Panc1 (cell line): Measurements from ENCODE around the gene POU4F1.

Source experiments
- CTCF ChIP-seq: fragments of 450-650 bp; IDR thresholded peaks from 2 replicates; pipeline ENCODE4 v1.5.1; 2017; ENCODE audit warnings: mild to moderate bottlenecking
- POLR2AphosphoS5 ChIP-seq: IDR thresholded peaks from 2 replicates; pipeline ENCODE4 v1.6.1; 2012; ENCODE audit warnings: mild to moderate bottlenecking, low read depth, low read length, moderate library complexity
- REST ChIP-seq, 2 experiments: IDR thresholded peaks; 2 replicates each; pipeline ENCODE4 v1.6.1; 2011 to 2012; ENCODE audit warnings: low read depth in 2 of 2, control low read depth in 1 of 2, low read length in 1 of 2, mild to moderate bottlenecking in 1 of 2, moderate library complexity in 1 of 2; ENCODE audit not compliant: insufficient read depth in 1 of 2
- SIN3A ChIP-seq: IDR thresholded peaks from 2 replicates; pipeline ENCODE4 v1.6.1; 2012; ENCODE audit warnings: low read depth, mild to moderate bottlenecking, low read length, moderate library complexity, borderline replicate concordance; ENCODE audit not compliant: insufficient read depth

GRCh38 chr13:78566631-78567030 is 36.7 kb downstream of the POU4F1 start:
- no peak for TF ChIP-seq REST (IDR thresholded peaks at IDR 0.05; ENCODE audit: insufficient read depth in 1 of 2, low read depth in 2 of 2, low read length in 1 of 2)
- TF ChIP-seq POLR2AphosphoS5: no peak
- TF ChIP-seq CTCF: no peak
- no peak for TF ChIP-seq SIN3A
